Astrocyte of the spinal cord (primary cell): ENCODE results near the gene SP140L.
"Not testable (repeated sequence)": the region's sequence is repeated elsewhere in the genome, so short reads cannot be mapped to it uniquely, and the experiment has no call there.

ENCODE experiments used
- DNase-seq: peaks from one replicate; pipeline ENCODE4 v3.0.0; 2011; ENCODE audit warnings: low read depth, low spot score
- H3K4me3 ChIP-seq: 2 replicates; pipeline ENCODE4 v1.5.1; 2011; ENCODE audit warnings: low read depth, mild to moderate bottlenecking, low read length, moderate library complexity
- CTCF ChIP-seq: IDR thresholded peaks from 2 replicates; pipeline ENCODE4 v1.5.1; 2012; ENCODE audit warnings: low read depth, mild to moderate bottlenecking, low read length, inconsistent platforms
- in situ Hi-C: cut with HindIII; loops from 2 replicates; pipeline ENCODE4 v1.10.0; 2017; ENCODE audit warnings: low sequenced_read_pairs

SP140L gene

DNA sequence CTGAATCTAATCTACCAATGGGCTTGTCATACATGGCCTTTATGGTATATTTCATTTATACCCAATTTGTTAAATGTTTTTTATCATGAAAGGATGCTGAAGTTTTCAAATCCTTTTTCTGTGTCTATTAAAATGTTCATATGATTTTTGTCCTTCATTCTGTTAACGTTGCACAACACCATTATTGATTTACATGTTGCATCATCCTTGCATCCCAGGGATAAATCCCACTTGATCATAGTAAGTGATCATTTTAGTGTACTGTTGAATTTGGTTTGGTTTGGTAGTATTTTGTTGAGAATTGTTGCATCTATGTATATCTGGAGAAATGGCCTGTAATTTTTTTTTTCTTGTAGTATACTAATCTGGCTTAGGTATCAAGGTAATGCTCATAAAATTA is 98.4 kb downstream of the SP140L start:
- TF ChIP-seq CTCF = no peak
- no peak for DNase-seq
- no peak overlapping the region for H3K4me3 ChIP-seq
- in situ Hi-C loops = no loop called here

DNA sequence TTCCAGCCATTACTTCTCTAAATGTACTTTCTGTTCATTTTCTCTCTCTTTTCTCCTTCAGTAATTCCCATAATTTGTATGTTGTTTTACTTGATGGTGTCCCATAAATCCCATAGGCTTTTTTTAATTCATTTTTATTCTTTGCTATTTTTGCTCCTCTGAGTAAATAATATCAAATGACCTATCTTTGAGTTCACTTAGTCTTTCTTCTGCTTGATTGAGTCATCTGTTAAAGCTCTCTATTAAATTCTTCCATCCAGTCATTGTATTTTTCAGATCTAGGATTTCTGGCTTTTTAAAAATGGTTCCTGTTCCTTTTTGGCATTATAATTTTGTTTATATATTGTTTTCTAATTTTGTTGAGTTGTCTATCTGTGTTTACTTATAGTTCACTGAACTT is 102.5 kb downstream of the SP140L start:
- DNase-seq = no peak
- TF ChIP-seq CTCF = no peak
- no peak overlapping the region for H3K4me3 ChIP-seq
- in situ Hi-C loops = no loop called here

GRCh38 chr2:230430957-230431910 is 104.2 kb downstream of the SP140L start:
- in situ Hi-C loops = no loop called here
- no peak for DNase-seq
- no peak for TF ChIP-seq CTCF
- no peak overlapping the region for H3K4me3 ChIP-seq

DNA sequence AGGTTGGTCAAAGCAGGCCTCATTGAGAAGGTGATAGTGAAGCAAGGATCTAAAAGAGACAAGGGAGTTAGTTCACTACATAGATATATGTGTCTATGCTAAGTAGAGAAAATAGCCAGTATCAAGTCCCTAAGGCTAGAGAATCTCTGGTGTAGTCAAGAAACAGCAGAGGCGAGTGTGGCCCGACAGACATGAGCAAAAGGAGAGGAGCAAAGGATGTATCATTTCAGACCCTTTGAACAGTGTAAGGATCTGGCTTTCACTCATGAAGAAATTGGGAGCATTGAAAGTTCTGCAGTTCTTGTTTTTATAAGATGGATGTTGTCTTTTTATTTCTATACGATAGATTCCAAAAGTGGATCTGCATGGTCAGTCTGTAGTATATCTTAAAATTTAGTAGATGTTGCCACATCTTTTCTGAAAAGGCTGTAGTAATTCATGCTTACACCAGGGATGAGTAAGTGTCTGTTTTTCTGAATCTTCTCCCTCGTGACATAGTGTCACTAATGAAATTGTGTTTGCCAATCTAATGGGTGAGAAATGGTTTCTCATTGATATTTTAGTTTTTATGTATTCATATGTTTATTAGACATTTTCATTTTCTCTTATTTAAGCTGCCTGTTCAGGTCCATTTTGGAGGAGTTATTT is 107.8 kb downstream of the SP140L start:
- no peak for TF ChIP-seq CTCF
- no peak overlapping the region for H3K4me3 ChIP-seq
- in situ Hi-C loops = no loop called here
- no peak for DNase-seq

GRCh38 chr2:230435431-230435830 is 108.4 kb downstream of the SP140L start:
- TF ChIP-seq CTCF = no peak
- in situ Hi-C loops = no loop called here
- DNase-seq = no peak
- H3K4me3 ChIP-seq = no peak overlapping the region

DNA sequence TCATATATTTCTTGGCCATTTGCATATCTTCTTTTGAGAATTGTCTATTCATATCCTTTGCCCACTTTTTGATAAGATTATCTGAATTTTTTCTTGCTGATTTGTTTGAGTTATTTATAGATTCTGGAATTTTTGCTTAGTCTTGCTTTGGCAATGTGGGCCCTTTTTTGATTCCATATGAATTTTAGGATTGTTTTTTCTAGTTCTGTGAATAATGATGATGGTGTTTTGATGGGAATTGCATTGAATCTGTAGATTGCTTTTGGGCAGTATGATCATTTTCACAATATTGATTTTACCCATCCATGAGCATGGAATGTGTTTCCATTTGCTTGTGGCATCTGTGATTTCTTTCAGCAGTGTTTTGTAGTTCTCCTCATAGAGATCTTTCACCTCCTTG is 112.1 kb downstream of the SP140L start:
- in situ Hi-C loops, DNase-seq, H3K4me3 ChIP-seq: not testable (repeated sequence)

DNA sequence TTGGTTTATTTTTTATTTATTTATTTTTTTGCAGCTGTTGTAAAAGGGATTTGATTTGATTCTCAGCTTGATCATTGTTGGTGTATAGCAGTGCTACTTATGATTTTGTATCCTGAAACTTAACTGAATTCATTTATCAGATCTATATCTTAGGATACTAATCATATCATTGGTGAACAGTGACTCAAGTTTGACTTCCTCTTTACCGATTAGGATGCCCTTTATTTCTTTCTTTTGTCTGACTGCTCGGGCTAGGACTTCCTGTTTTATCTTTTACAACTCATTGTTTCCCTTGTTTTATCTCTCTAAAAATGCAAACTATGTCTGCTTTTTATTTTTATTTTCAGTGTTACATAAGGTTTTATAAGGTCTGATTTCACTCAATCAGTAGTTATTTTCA is 112.6 kb downstream of the SP140L start:
- no peak overlapping the region for H3K4me3 ChIP-seq
- no peak for DNase-seq
- in situ Hi-C loops = no loop called here
- TF ChIP-seq CTCF = no peak
